ENCODE data around the gene C16orf95. TPM values are rescaled to one million over a fixed set of nuclear protein-coding genes. Genes with fewer than 3 reads are reported as not detected.
"Not testable (repeated sequence)": the region's sequence is repeated elsewhere in the genome, so short reads cannot be mapped to it uniquely, and the experiment has no call there.

The C16orf95 gene
- total RNA-seq, 3 donors from 2014 or later, result 2.0 to 3.8 TPM; not detected in 1

DNA sequence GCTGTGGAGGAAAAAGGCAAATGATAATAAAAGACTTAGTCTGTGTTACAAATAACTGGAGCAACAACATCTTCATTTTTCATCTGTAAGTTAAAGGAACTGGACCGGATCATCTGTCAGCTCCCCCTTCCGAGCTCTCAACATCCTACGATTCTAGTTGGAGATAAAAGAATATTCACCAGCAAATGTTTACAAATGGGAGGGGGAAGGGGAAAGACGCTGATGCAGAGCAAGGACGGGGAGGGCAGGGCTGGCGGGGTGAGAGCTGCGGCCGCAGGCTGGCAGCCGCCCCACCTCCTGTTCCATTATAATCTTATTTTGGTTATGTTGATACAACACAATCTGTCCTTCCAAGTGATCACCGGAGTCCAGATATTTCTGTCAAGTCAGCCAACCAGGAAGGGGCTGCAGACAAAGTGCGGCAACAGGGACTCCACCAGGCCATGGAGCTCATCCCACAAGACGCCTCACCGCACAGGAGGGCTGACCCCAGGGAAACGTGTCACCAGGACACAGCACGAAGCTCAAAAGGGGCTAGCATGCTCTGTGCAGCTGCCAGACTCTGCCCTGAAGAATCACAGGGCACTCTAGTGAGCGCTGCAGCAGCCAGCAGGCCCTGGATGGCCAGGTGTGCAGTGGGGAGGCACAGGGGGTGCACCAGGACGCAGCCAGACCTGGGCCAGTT is 46.7 kb upstream of the C16orf95 start:
- peak overlapping the region in 1 of 3 donors; percentile 21 for H3K4me3 ChIP-seq
- peak overlapping the region in 1 of 2 donors; percentile 57 for H3K27ac ChIP-seq
- no peaks in the 10 kb centered on the region for H3K4me1 ChIP-seq
- H3K27me3 ChIP-seq, result no peaks in the 10 kb centered on the region
- TF ChIP-seq, protein P1, sequence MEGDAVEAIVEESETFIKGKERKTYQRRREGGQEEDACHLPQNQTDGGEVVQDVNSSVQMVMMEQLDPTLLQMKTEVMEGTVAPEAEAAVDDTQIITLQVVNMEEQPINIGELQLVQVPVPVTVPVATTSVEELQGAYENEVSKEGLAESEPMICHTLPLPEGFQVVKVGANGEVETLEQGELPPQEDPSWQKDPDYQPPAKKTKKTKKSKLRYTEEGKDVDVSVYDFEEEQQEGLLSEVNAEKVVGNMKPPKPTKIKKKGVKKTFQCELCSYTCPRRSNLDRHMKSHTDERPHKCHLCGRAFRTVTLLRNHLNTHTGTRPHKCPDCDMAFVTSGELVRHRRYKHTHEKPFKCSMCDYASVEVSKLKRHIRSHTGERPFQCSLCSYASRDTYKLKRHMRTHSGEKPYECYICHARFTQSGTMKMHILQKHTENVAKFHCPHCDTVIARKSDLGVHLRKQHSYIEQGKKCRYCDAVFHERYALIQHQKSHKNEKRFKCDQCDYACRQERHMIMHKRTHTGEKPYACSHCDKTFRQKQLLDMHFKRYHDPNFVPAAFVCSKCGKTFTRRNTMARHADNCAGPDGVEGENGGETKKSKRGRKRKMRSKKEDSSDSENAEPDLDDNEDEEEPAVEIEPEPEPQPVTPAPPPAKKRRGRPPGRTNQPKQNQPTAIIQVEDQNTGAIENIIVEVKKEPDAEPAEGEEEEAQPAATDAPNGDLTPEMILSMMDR (IDR thresholded peaks at IDR 0.05), result no peak
- TF ChIP-seq POLR2AphosphoS5 (IDR thresholded peaks at IDR 0.05) (no peak), POLR2A (IDR thresholded peaks at IDR 0.05) (no peak)
- H3K9me3 ChIP-seq, result no peaks in the 10 kb centered on the region
- intact Hi-C loops (cut with DNase I; ENCODE audit: low total_unique reads), result no loop called here
- DNase-seq (ENCODE audit: low spot score in 2 of 2), result no peak
- H3K36me3 ChIP-seq, result no peaks in the 10 kb centered on the region

DNA sequence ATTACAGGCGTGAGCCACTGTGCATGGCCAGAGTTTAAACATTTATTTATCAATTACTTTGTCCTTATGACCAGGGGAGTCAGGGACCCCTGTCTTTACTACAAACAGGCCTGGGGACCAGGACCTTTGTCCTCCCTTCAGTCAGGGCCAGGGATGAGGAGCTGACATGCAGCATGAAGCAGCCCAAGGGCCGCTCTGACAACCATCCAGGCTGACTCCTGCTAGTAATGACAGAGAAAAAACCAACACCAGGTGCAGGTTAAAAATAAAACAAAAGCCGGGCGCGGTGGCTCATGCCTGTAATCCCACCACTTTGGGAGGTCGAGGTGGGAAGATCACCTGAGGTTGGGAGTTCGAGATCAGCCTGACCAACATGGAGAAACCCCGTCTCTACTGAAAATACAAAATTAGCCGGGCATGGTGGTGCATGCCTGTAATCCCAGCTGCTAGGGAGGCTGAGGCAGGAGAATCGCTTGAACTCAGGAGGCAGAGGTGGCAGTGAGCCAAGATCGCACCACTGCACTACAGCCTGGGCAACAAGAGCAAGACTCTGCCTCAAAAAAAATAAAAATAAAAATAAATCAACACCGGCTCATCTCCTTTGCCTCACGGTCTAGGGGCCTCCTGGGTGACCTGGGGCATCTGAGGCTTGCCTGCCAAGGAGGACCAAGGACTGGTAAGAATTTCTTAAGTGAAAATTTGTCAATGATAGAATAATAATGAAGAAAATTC is 45.8 kb upstream of the C16orf95 start:
- H3K36me3 ChIP-seq; intact Hi-C loops (cut with DNase I; ENCODE audit: low total_unique reads): not testable (repeated sequence)

DNA sequence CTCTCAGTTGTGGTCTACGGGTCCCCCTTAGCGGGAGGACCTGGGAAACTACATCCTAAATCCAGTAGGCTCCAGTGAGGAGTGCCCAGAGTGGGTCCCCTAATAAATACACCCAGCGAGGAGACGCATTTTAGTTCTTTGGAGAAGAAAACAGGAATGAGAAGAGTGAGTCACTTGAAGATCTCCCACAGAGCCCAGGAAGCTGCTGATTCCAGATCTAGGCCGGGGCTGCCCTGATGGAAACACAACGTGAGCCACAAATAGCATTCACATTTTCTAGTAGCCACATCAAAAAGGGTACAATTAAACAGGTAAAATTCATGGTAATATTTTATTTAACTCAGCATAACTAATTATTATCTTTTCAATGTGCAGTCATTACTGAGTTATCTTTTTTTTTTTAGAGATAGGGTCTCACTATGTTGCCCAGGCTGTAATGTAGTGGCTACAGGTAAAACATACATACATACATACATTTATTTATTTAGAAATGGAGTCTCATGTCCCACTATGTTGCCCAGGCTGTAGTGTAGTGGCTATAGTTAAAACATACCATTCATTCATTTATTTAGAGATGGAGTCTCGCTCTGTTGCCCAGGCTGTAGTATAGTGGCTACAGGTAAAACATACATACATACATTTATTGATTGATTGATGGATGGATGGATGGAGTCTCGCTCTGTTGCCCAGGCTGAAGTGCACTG is 44.9 kb upstream of the C16orf95 start:
- Histone ChIP-seq H3K27me3 (no peaks in the 10 kb centered on the region), H3K4me1 (no peaks in the 10 kb centered on the region), H3K4me3 (no peak overlapping the region), H3K27ac (no peak overlapping the region), H3K9me3 (no peaks in the 10 kb centered on the region), H3K36me3 (no peaks in the 10 kb centered on the region)
- no peak for TF ChIP-seq POLR2AphosphoS5 (IDR thresholded peaks at IDR 0.05)
- no peak for TF ChIP-seq POLR2A (IDR thresholded peaks at IDR 0.05)
- TF ChIP-seq, protein P1 (IDR thresholded peaks at IDR 0.05), result no peak
- DNase-seq (ENCODE audit: low spot score in 2 of 2), result no peak
- intact Hi-C loops (cut with DNase I; ENCODE audit: low total_unique reads), result no loop called here

More for the DNA sequence above, 45.8 kb upstream of the C16orf95 start:
- H3K27me3 ChIP-seq; H3K4me3 ChIP-seq; H3K9me3 ChIP-seq; H3K27ac ChIP-seq; H3K4me1 ChIP-seq; DNase-seq (ENCODE audit: low spot score in 2 of 2): not testable (repeated sequence)

DNA sequence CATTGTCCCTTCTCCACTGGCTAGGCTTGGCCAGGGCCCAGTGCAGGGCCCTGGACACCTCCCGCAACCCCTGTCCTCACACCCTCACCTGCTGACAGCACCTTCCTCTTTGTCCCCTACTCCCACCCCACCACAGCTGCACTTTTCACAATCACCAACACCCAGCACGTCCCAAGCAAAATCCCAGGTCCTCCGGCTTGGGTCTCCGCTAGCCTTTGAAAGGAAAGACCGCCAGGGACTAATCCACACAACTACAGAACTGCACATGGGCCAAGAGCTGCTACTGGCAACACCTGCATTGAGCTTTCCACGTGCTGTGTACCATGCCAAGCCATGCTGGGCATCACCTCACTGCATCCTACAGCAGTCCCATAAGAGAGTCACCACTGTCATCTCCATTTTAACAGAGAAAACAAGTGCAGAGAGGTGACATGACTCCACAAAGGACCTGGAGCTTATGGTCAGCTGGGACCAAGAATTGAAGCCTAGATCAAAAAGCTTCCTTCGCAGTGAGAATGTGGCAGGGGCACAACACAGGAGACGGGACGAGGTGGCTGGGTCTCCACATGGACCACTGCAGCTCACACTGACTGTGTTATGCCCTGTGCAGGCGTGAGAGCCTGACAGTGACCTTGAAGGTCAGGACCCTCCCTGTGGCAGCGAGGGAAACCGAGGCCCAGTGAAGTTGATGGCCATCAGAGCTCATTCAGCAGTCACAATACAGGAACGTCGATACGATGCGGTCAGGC is 43.8 kb upstream of the C16orf95 start:
- H3K9me3 ChIP-seq, result no peaks in the 10 kb centered on the region
- intact Hi-C loops (cut with DNase I; ENCODE audit: low total_unique reads), result no loop called here
- no peaks in the 10 kb centered on the region for H3K4me1 ChIP-seq
- H3K27me3 ChIP-seq, result no peaks in the 10 kb centered on the region
- TF ChIP-seq POLR2AphosphoS5 (IDR thresholded peaks at IDR 0.05) (no peak), POLR2A (IDR thresholded peaks at IDR 0.05) (no peak)
- TF ChIP-seq, protein P1 (IDR thresholded peaks at IDR 0.05), result no peak
- H3K27ac ChIP-seq, result no peak overlapping the region
- H3K36me3 ChIP-seq, result no peaks in the 10 kb centered on the region
- no peak overlapping the region for H3K4me3 ChIP-seq
- DNase-seq (ENCODE audit: low spot score in 2 of 2), result no peak

DNA sequence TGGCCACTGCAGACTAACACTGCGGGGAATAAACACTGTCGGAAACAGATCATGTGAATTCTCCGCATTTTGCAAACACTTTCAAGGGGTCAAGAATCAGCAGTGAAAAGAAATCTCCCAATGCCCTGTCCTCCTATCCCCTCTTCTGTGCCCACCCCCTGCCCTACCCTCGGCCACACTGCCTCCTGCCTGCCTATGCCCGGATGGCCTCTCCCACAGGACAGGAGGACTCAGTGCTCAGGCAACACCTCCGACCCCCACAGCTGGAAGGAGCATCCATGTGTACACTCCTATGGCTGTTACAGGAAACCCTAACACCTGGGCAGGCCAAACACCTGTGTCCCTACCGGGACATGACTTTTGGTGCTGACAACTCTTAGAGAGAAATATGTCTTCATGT is 41.9 kb upstream of the C16orf95 start:
- TF ChIP-seq POLR2AphosphoS5 (IDR thresholded peaks at IDR 0.05) (no peak), POLR2A (IDR thresholded peaks at IDR 0.05) (no peak)
- TF ChIP-seq, protein P1 (IDR thresholded peaks at IDR 0.05), result no peak
- Histone ChIP-seq H3K27ac (no peak overlapping the region), H3K4me3 (no peak overlapping the region), H3K9me3 (no peaks in the 10 kb centered on the region), H3K4me1 (no peaks in the 10 kb centered on the region), H3K36me3 (no peaks in the 10 kb centered on the region), H3K27me3 (no peaks in the 10 kb centered on the region)
- no peak for DNase-seq (ENCODE audit: low spot score in 2 of 2)
- intact Hi-C loops (cut with DNase I; ENCODE audit: low total_unique reads), result no loop called here
